EL (cell line): ENCODE results near the gene ZEB2.

Source experiments
- DNase-seq: peaks from one replicate; pipeline ENCODE4 v3.0.0-alpha.2; 2016

Gene ZEB2

GRCh38 chr2:144512470-144512869 is 7.4 kb downstream of the ZEB2 start:
- no peak for DNase-seq

GRCh38 chr2:144511937-144512336 is 8.0 kb downstream of the ZEB2 start:
- DNase-seq: no peak

- no peak for DNase-seq
Measured at GRCh38 chr2:144511226-144511810, 8.6 kb downstream of the ZEB2 start.

GRCh38 chr2:144510294-144510991 is 9.5 kb downstream of the ZEB2 start:
- peak; percentile 91 for DNase-seq

- no peak for DNase-seq
Measured at GRCh38 chr2:144509879-144510221, 10.1 kb downstream of the ZEB2 start.

- DNase-seq: peak; percentile 39
Measured at GRCh38 chr2:144509001-144509878, 10.7 kb downstream of the ZEB2 start.

GRCh38 chr2:144508172-144508851 is 11.6 kb downstream of the ZEB2 start:
- DNase-seq: peak; percentile 37

- DNase-seq: peak; percentile 37
Measured at GRCh38 chr2:144507441-144508171, 12.3 kb downstream of the ZEB2 start.

GRCh38 chr2:144505245-144505831 is 14.6 kb downstream of the ZEB2 start:
- DNase-seq: no peak

GRCh38 chr2:144504218-144504641 is 15.7 kb downstream of the ZEB2 start:
- DNase-seq: no peak

- no peak for DNase-seq
Measured at GRCh38 chr2:144503242-144503641, 16.7 kb downstream of the ZEB2 start.

GRCh38 chr2:144502369-144502768 is 17.6 kb downstream of the ZEB2 start:
- no peak for DNase-seq

GRCh38 chr2:144501627-144502026 is 18.3 kb downstream of the ZEB2 start:
- no peak for DNase-seq

GRCh38 chr2:144501118-144501517 is 18.8 kb downstream of the ZEB2 start:
- peak; percentile 75 for DNase-seq

GRCh38 chr2:144500563-144500962 is 19.4 kb downstream of the ZEB2 start:
- no peak for DNase-seq

- no peak for DNase-seq
Measured at GRCh38 chr2:144498277-144498676, 21.6 kb downstream of the ZEB2 start.

- no peak for DNase-seq
Measured at GRCh38 chr2:144496977-144497598, 22.8 kb downstream of the ZEB2 start.

GRCh38 chr2:144496092-144496976 is 23.6 kb downstream of the ZEB2 start:
- DNase-seq: no peak

GRCh38 chr2:144495227-144496091 is 24.5 kb downstream of the ZEB2 start:
- no peak for DNase-seq
